Sigmoid colon (tissue), 4 donors: ENCODE measurements around the gene ZBTB3.

Experiments
- EP300 ChIP-seq, 4 donors: sonication (generic); formaldehyde crosslinking; IDR thresholded peaks; one replicate each; pipeline ENCODE4 v1.6.1; 2017; ENCODE audit warnings: antibody characterized with exemption in 4 of 4
- POLR2A ChIP-seq, 2 donors: fragments of 450-650 bp; IDR thresholded peaks; one replicate each; pipeline ENCODE4 v1.6.1; 2016; ENCODE audit warnings: antibody characterized with exemption in 2 of 2, mild to moderate bottlenecking in 2 of 2, moderate library complexity in 2 of 2
- POLR2AphosphoS5 ChIP-seq, 4 donors: sonication (generic); formaldehyde crosslinking; IDR thresholded peaks; one replicate each; pipeline ENCODE4 v1.6.1; 2017; ENCODE audit warnings: antibody characterized with exemption in 4 of 4
- TF ChIP-seq, protein P1 (sequence below), 4 experiments: fragments of 450-650 bp in 3 of 4; fragments of 200-600 bp in 1 of 4; IDR thresholded peaks; one replicate each; pipeline ENCODE4 v1.5.1; 2016 to 2019; ENCODE audit warnings: antibody characterized with exemption in 4 of 4, mild to moderate bottlenecking in 3 of 4, moderate library complexity in 2 of 4

DNA sequence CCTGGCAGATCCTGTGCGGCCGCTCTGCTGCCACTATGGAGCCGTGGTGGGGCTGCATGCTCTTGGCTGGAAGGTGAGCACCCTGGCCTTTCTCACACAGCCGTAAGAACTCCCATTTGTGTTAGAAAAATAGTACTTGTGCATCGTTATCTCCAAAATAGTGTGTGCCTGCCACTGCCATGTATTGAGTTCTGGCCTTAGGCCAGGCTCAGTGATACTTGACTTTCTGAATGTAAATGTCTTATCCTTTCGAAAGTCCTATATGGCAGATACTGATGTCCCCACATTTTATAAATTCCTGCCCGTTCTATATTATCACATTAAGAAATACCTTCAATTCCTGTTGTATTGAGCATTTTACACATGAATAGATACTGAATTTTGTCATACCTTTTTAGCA lies 28.8 kb upstream of the ZBTB3 start:
- TF ChIP-seq, protein P1, sequence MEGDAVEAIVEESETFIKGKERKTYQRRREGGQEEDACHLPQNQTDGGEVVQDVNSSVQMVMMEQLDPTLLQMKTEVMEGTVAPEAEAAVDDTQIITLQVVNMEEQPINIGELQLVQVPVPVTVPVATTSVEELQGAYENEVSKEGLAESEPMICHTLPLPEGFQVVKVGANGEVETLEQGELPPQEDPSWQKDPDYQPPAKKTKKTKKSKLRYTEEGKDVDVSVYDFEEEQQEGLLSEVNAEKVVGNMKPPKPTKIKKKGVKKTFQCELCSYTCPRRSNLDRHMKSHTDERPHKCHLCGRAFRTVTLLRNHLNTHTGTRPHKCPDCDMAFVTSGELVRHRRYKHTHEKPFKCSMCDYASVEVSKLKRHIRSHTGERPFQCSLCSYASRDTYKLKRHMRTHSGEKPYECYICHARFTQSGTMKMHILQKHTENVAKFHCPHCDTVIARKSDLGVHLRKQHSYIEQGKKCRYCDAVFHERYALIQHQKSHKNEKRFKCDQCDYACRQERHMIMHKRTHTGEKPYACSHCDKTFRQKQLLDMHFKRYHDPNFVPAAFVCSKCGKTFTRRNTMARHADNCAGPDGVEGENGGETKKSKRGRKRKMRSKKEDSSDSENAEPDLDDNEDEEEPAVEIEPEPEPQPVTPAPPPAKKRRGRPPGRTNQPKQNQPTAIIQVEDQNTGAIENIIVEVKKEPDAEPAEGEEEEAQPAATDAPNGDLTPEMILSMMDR (IDR thresholded peaks at IDR 0.05), result no peak
- TF ChIP-seq EP300 (IDR thresholded peaks at IDR 0.05), result no peak
- no peak for TF ChIP-seq POLR2A (IDR thresholded peaks at IDR 0.05)
- TF ChIP-seq POLR2AphosphoS5 (IDR thresholded peaks at IDR 0.05), result no peak
